AG08396 (cell line): ENCODE data around the gene MYH9.

Source experiments
- DNase-seq: peaks from one replicate; pipeline ENCODE4 v3.0.0; 2012; ENCODE audit warnings: low spot score, mixed read lengths

MYH9 gene

DNA sequence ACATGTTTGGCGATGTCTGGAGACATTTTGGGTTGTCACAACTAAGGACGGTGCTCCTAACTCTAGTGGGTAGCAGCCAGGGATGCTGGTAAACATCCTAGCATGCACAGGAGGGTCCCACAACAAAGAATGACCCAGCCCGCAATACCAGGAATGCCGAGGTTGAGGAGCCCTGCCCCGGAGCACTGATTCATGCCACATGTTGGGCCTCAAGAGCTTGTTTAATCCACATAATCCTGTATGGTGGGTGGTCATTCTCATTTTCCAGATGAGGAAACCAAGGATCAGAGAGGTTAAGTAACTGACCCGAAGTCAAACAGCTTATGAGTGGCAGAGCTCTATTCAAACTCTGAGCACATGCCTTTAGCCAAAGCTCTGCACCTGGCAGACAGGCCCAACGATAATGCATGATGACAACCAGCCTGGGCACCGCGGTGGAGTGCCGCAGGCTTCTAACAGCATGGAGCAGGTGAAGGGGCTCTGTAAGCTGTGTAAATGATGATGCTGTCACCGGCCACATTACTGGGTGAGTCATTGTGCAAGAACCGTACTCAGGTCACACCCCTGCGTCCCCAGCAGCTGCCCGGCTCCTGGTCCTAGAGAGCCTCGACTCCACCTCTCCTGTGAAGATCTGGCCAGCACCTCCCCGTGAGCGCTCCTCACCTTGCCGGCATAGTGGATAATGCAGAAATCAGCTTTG is 76.2 kb downstream of the MYH9 start:
- no peak for DNase-seq

DNA sequence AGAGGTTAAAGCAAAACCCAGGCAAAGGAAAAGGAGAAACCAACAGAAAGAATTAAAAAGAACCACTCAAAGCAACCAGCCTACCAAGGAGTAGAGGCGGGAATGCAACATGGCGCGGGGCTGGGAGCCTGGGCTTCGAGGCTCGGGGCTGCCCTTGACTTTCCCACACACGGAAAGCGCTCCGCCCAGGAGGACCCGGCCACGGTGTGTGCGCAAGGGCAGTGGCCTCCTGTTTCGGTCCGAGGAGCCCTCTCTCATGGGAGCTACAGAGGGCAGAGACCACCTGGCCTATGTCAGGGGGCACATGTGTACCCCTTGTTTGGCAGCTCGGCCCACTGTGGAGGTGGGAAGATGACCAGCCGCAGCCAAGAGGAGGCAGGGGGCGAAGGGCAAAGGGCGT is 78.9 kb downstream of the MYH9 start:
- DNase-seq, result no peak

GRCh38 chr22:36306227-36306626 is 81.5 kb downstream of the MYH9 start:
- DNase-seq, result no peak

DNA sequence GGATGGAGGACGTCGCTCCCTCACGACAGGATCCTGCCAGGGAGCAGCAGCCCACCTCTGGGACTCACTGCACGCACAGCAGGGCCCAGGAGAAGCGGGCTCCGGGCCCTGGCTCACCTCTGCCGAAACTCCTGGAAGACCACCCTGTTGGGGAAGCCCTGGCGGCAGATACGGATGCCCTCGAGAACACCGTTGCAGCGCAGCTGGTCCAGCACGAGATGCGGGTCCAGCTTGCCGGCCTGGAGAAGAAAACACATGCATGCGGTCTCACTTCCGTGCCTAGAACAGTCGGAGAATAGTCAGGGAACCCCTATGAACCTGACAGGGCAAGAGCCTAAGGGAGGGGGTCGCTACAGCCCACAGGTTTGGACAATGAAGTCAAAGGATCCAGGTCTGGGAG is 82.0 kb downstream of the MYH9 start:
- no peak for DNase-seq

DNA sequence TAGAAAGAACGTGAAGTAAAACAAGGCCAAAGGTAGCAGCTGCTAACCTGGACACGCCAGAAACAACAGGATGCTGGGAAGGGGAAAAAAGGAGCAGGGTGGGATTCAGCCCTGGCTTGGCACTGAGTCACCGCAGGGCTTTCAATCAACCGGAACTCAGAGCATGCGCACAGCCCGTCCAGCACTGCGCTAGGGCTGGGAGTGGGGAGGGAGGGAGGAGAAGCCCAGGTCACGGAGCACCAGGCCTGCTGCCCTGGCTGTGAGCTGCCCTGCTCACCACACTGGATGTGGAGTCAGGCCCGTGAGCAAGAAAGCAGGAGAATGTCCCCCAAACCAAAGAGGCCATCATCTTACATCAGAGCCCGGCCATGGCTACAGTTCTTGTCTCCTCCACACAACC is 83.3 kb downstream of the MYH9 start:
- DNase-seq, result no peak

- no peak for DNase-seq
These were observed 83.9 kb downstream of the MYH9 start for GRCh38 chr22:36303874-36304273.

- no peak for DNase-seq
These were observed 84.7 kb downstream of the MYH9 start for GRCh38 chr22:36303115-36303467.

DNA sequence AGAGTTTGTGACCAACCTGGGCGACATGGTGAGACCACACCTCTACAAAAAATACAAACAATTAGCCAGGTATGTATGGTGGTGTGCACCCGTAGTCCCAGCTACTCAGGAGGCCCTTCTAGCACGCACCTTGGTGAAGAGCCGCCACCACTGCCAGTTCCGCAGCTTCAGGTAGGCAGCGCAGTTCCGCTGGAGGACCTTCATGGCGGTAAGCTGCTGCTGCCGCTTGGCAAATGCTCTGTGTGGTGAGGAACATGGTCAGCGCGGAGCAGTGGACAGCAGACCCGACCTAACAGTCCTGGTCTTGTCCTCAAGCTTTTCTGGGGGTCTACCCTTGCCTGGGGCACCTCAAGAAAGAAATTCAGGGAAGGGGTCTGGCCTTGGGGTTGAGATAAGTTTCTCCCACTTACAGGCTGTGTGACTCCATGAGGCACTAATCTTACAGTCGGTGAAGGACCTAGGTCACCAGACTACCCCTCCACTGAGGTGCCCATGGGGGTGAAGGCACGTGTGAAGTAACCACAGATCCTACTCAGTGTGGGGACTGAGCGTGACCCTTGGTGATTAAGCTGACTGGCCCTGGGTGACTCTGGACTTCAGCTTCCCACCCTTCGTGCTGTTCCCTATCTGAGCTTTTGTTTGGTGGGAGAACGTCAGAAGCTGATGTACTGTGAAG is 85.2 kb downstream of the MYH9 start:
- no peak for DNase-seq

- DNase-seq, result peak; percentile 80
These were observed 85.9 kb downstream of the MYH9 start for GRCh38 chr22:36301851-36302250.

GRCh38 chr22:36301384-36301828 is 86.4 kb downstream of the MYH9 start:
- peak; percentile 67 for DNase-seq

- no peak for DNase-seq
These were observed 87.2 kb downstream of the MYH9 start for GRCh38 chr22:36300396-36301212.

- DNase-seq, result no peak
These were observed 87.9 kb downstream of the MYH9 start for GRCh38 chr22:36299911-36300310.

DNA sequence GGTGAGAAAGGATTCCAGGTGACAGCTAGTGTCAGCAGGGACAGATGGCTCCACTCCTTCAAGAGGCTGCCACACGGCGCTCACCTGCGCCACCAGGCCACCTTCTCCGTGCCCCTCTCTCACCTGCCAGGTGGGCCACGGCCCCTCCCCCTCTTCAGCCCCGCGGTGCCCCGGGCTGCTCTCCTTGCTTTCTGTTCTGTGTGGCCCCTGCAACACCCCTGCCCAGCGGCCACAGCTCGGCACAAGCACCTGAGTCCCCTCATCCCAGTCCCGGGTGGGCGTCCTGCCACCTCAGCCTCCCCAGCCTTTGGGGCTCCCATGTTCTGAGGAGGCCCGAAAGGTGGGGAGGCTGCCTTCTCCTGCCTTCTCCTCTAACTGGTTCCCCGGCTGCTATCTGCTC is 88.5 kb downstream of the MYH9 start:
- no peak for DNase-seq

DNA sequence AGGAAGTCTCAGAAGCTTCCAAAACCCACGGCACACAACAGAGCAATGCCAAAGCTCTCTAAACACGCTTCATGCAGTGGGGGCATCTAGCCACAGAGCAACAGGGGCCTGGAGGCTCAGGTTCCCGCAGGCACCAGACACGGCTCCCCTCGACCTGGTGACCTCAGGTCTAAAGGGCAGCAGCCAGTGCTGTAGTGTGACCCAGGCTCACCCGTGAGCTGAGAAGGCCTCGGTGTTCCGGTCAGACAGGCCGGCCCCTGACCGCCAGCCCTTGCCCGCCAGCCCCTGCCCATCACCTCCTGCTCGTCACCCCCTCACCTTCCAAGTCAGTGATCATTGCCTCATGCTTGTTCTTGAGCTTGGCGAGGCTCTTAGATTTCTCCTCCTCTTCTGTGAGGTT is 89.2 kb downstream of the MYH9 start:
- DNase-seq, result no peak

DNA sequence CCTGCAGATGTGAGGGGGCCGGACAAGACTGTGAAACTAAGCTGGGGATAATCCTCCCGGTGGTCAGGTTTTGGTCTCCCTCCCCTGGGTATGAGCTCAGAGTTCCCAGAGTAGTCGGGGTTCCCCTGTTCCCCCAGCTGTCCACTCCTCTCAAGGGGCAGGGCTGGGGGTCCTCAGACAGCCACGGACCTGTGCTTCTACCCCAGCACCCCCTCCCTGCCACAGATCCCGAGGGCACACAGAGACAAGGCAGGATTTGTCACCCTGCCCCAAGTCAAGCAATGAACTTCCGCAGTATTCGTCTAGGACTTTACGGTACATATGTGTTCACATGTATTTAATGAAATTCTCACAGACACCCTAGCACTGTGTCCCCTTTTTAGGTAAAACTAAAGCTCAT is 89.6 kb downstream of the MYH9 start:
- DNase-seq, result no peak

GRCh38 chr22:36297568-36297967 is 90.2 kb downstream of the MYH9 start:
- DNase-seq, result no peak

DNA sequence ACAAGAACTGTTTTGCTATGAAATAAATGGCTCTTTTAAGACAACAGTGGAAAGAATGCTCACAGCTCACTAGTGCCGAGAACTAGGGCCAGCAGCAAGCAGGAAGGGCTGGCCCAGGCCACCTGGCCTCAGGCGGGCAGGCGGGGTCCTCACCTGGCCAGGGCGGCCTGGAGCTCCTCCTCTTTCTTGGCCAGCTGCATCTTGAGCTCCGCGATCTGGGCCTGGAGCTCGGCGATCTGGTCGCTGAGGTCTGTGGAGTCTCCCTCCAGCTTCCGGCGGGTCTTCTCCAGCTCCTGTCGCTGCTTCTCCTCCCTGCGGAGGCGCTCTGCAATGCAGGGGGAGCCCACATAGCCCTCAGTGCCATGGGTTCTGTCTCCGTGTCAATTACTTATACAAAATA is 91.1 kb downstream of the MYH9 start:
- DNase-seq, result no peak

- no peak for DNase-seq
These were observed 92.5 kb downstream of the MYH9 start for GRCh38 chr22:36295247-36295646.

DNA sequence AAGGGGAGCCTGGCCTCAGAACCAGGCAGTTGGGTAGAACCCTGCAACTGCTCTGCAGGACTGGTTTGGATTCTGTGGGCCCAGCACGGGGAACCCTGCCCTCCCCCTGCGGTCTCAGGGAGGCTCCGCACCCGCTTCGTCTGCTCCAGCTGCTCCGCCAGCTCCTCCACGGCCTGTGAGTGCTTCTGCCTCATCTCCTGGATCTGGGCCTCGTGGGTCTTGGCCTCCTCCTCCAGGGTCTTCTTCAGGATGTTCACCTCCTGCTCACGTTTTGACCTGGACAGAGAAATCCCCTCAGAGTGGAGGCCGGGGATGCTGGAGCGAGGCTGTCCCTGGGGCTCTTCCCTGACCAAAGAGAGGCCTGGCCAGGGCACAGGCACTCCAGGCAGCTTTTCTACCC is 93.0 kb downstream of the MYH9 start:
- DNase-seq, result no peak

DNA sequence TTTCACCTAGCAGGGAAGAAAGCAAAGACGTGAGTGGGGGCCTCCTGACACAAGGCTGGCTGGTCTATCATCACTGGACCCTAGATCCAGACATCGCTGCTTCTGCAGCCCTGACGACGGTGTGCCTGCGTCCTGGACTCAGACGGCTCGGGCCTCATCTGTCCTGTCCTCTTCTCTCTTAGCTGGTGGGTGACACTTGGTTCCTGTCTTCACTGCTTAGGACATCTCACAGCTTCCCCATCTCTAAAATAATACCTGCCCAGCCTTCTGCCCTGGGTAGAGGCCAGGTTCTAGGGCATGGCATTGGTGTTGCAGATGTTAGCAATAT is 93.5 kb downstream of the MYH9 start:
- DNase-seq, result no peak

GRCh38 chr22:36293606-36294292 is 94.0 kb downstream of the MYH9 start:
- no peak for DNase-seq

DNA sequence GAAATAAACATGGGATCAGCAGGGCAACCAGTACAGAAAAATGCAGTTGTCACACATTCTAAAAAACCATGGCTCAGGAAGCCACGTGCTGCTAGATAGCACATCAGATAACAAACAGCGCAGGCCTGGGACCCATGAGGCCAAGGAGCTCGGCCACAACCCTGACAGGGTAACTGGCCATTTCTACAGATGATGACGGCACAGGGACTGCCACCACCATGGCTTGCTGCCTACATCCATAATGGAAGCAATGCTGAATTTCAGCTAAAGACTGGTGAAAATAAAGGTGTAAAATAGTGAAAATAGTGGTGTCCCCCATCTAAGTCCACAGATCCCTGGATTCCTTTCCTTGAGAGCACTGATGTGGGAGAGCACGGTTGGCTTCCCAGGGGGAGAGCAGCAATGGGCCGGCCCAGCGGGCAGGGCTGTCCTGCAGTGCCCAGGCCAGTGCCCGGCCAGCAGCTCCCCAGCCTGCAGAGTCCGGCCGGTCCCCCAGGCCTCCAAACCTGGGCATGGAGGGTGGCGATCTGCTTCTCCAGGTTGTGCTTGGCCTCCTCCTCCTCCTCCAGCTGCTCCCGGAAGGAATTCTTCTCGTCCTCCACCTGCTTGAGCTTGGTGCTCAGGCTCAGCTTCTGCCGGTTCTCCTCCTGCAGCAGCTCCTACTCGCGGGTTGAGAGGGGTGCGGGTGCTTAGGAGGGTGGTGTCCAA is 94.8 kb downstream of the MYH9 start:
- DNase-seq, result no peak
